DND-41 (cell line): Measurements from ENCODE around the gene SLC35F3.

ENCODE experiments used
- EZH2 ChIP-seq: IDR thresholded peaks from 3 replicates; pipeline ENCODE4 v1.6.1; 2012; ENCODE audit warnings: borderline replicate concordance, low read depth, mild to moderate bottlenecking, moderate library complexity, low read length, inconsistent platforms; ENCODE audit not compliant: severe bottlenecking
- TF ChIP-seq, protein P1 (sequence below): IDR thresholded peaks from 2 replicates; pipeline ENCODE4 v1.5.1; 2012; ENCODE audit warnings: borderline replicate concordance, low read length, moderate library complexity, mild to moderate bottlenecking; ENCODE audit not compliant: poor library complexity, severe bottlenecking; ENCODE audit errors: extremely low read depth

DNA sequence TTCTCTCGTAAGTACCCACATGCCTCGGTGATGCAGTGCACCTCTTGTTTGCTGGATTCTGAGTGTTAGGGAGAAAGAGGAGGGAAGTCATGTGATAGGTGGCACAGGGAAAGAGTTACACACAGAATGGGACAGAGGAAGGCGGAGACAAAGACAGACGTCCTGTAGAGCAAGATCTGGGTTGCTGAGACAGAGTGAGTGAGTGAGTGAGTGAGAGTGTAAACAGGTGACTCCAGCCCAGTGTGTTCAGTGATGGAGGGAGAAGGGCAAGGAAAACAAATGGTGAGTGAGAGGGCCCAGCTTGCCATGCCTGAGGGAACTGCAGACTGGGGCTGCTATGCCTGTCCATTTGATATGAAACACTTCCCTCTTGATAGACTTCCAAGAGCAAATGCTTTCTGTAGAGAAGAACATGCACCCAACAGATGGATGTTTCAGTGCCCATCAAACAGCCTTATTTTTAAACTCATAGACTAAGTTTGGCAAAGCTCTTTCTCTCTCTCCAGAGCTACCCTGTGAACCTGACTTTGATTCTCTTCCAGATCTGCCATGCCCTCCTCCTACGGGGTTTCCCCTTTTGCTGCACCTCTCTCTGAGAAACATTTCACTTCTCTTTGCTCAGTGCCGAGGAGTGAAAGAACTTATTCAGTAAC is 258.9 kb downstream of the SLC35F3 start:
- TF ChIP-seq, protein P1, sequence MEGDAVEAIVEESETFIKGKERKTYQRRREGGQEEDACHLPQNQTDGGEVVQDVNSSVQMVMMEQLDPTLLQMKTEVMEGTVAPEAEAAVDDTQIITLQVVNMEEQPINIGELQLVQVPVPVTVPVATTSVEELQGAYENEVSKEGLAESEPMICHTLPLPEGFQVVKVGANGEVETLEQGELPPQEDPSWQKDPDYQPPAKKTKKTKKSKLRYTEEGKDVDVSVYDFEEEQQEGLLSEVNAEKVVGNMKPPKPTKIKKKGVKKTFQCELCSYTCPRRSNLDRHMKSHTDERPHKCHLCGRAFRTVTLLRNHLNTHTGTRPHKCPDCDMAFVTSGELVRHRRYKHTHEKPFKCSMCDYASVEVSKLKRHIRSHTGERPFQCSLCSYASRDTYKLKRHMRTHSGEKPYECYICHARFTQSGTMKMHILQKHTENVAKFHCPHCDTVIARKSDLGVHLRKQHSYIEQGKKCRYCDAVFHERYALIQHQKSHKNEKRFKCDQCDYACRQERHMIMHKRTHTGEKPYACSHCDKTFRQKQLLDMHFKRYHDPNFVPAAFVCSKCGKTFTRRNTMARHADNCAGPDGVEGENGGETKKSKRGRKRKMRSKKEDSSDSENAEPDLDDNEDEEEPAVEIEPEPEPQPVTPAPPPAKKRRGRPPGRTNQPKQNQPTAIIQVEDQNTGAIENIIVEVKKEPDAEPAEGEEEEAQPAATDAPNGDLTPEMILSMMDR = no peak
- no peak for TF ChIP-seq EZH2
